ENCODE data around the gene S1PR5. TPM values are rescaled to one million over a fixed set of nuclear protein-coding genes. Genes with fewer than 3 reads are reported as not detected.

The S1PR5 gene
- total and polyA plus RNA-seq, 2 of the 8 experiments (the other 6 are each of a cell fraction or from before 2014, with no cell fraction given): 2.4 to 8.6 TPM

DNA sequence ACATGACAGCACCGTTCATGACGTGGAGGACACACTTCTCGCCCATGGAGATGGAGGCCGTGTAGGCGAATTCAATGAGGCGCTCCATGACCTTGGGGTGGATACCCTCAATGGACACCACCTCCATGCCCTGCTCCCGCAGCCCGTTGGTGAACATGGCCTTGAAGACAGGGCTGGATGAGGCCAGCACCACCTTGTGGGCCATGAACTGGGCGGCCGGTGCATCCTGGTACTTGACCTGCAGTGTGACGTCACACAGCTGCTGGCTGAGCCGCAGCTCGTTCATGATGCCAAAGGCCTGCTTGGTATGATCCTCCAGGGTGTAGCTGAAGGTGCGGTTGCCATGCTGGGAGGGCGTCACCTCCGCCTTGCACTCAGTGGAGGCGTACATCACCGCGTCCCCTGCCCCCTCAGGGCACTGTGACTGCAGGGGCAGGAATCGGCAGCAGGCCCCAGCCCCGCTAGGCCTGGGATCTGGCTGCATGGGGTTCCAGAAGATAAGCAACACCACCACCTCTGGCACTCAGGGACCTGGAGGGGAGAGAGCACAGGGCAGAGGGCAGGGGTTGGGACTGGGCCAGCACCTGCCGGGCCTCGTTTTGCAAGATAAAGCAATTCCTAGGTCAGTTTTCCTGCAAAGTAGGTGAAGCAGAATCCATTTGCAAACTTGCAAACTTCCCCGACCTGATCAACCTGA lies 17.5 kb downstream of the S1PR5 start:
- FAIRE-seq (no peak), DNase-seq (ENCODE audit: low read depth in 1 of 2, low spot score in 2 of 2) (peak in 1 of 2 experiments; percentile 58)
- H3K23ac ChIP-seq (ENCODE audit: insufficient read length): no peak overlapping the region
- H3K14ac ChIP-seq (ENCODE audit: insufficient read length): no peak overlapping the region
- H4K8ac ChIP-seq (ENCODE audit: extremely low read depth, insufficient read depth, low read length): peak overlapping the region; percentile 11; the same call in 1 of the 2 replicates
- peak overlapping the region; percentile 39; the same call in 1 of the 2 replicates for H2BK12ac ChIP-seq (ENCODE audit: low read depth, low read length)
- H3K79me2 ChIP-seq (ENCODE audit: control insufficient read depth in 1 of 2, insufficient read depth in 2 of 2, low read length in 2 of 2): peaks cover 0 to 46% of the 10 kb centered on the region in 2 experiments; a peak in 2 of 4 replicates
- H3K9ac ChIP-seq (replicated peaks in 1 of 4; ENCODE audit: extremely low read depth in 1 of 4, low read depth in 3 of 4, low read length in 3 of 4): no peak overlapping the region
- H3K4me1 ChIP-seq (replicated peaks in 1 of 4; ENCODE audit: control insufficient read depth in 3 of 4, insufficient read depth in 4 of 4, low read length in 3 of 4): peaks cover 3 to 24% (median 13%) of the 10 kb centered on the region in 4 experiments
- POLR2A ChIA-PET (ENCODE audit: partially characterized antibody): interaction anchor here (0.7 to 3.7 kb wide), 8 partner anchors 9 to 53 kb away, joined by 3 to 14 read pairs (median 3); no protein-coding TSS in a partner anchor
- peak overlapping the region; percentile 31 for H4K91ac ChIP-seq (replicated peaks; ENCODE audit: insufficient read length, low read length)
- H2BK20ac ChIP-seq (ENCODE audit: low read length): 0 out of 2 replicates have a peak overlapping the region, but pooled peaks have one; percentile 6
- 75% methylated on average over 24 of the region's 24 CpGs; no CpG with 5 or more reads in 1 of the 2 experiments for WGBS, 2 experiments (ENCODE audit: extremely low coverage in 1 of 2, insufficient coverage in 1 of 2, insufficient read length in 1 of 2, insufficient replicate concordance in 2 of 2, low coverage in 1 of 2, low lambda C conversion rate in 2 of 2, missing lambda C conversion rate in 1 of 2)
- H4K20me1 ChIP-seq (replicated peaks in 1 of 2; ENCODE audit: control insufficient read depth in 1 of 2, insufficient read depth in 2 of 2, low read length in 2 of 2): peaks cover 0 to 8% of the 10 kb centered on the region in 2 experiments
- H3K9me3 ChIP-seq (ENCODE audit: insufficient read depth in 2 of 2, low read depth in 1 of 2, low read length in 1 of 2): no peaks in the 10 kb centered on the region
- peak overlapping the region; percentile 51 for H4K5ac ChIP-seq (ENCODE audit: insufficient read length, low read depth, low read length)
- H3K79me1 ChIP-seq (ENCODE audit: low read depth, low read length): peaks cover 11% of the 10 kb centered on the region
- TF ChIP-seq SP1 (IDR thresholded peaks at IDR 0.05; ENCODE audit: low read depth, low read length): peak; percentile 38; the same call in 1 of the 2 replicates
- TF ChIP-seq, protein P1, sequence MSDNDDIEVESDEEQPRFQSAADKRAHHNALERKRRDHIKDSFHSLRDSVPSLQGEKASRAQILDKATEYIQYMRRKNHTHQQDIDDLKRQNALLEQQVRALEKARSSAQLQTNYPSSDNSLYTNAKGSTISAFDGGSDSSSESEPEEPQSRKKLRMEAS (IDR thresholded peaks at IDR 0.05): peak; percentile 51; the same call in 1 of the 2 replicates
- TF ChIP-seq, protein P2, sequence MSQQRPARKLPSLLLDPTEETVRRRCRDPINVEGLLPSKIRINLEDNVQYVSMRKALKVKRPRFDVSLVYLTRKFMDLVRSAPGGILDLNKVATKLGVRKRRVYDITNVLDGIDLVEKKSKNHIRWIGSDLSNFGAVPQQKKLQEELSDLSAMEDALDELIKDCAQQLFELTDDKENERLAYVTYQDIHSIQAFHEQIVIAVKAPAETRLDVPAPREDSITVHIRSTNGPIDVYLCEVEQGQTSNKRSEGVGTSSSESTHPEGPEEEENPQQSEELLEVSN (IDR thresholded peaks at IDR 0.05): 0 out of 2 replicates have a peak, but pooled peaks have one; percentile 11
- TF ChIP-seq KDM1A (IDR thresholded peaks at IDR 0.05; ENCODE audit: borderline replicate concordance, low read length): peak; percentile 53; the same call in 1 of the 2 replicates
- no peak for TF ChIP-seq BRCA1 (IDR thresholded peaks at IDR 0.05; ENCODE audit: low read depth, low read length)
- H3K18ac ChIP-seq (ENCODE audit: extremely low read depth, low read length): peak overlapping the region; percentile 79
- H3K4ac ChIP-seq (replicated peaks; ENCODE audit: insufficient read length, low read depth, low read length): peak overlapping the region; percentile 95
- peaks cover 10% of the 10 kb centered on the region; the same call in 1 of the 2 replicates for H3K23me2 ChIP-seq (ENCODE audit: low read depth, low read length)
- H2AK5ac ChIP-seq (ENCODE audit: low read depth, low read length): peak overlapping the region; percentile 72; the same call in 1 of the 2 replicates
- peak overlapping the region; percentile 7 to 58 for H3K4me2 ChIP-seq (ENCODE audit: insufficient read depth in 1 of 2, low read depth in 2 of 2, low read length in 2 of 2)
- H2BK5ac ChIP-seq (ENCODE audit: low read depth, low read length): peak overlapping the region; percentile 41
- peak overlapping the region; percentile 52 for H3K27ac ChIP-seq (ENCODE audit: low read depth, low read length)
- H2BK15ac ChIP-seq (ENCODE audit: low read length): peak overlapping the region; percentile 49; the same call in 1 of the 2 replicates
- no peak overlapping the region for H2AFZ ChIP-seq (ENCODE audit: low read length)
- H3K56ac ChIP-seq (replicated peaks; ENCODE audit: insufficient read length, low read depth, low read length): no peak overlapping the region
- no peaks in the 10 kb centered on the region for H3K27me3 ChIP-seq (replicated peaks in 1 of 4; ENCODE audit: control insufficient read depth in 3 of 4, extremely low read depth in 1 of 4, insufficient read depth in 3 of 4, low read length in 3 of 4)
- H2BK120ac ChIP-seq (replicated peaks; ENCODE audit: low read depth, low read length): peak overlapping the region; percentile 92
- H3K36me3 ChIP-seq (ENCODE audit: control insufficient read depth in 2 of 4, insufficient read depth in 4 of 4, low read length in 3 of 4): peaks cover 10 to 40% (median 21%) of the 10 kb centered on the region in 4 experiments
- 0 out of 8 replicates have a peak overlapping the region, but pooled peaks of 1 of the 4 experiments have one; percentile 10 for H3K4me3 ChIP-seq (ENCODE audit: extremely low read depth in 1 of 4, insufficient read depth in 2 of 4, low read depth in 3 of 4, low read length in 4 of 4)
- CTCF ChIA-PET (ENCODE audit: partially characterized antibody): interaction anchor here (0.6 to 10.7 kb wide), 5 partner anchors 10 to 198 kb away, joined by 3 to 78 read pairs (median 4); no protein-coding TSS in a partner anchor

All from H1 (cell line).